ENCODE results near the gene ATP2B1.
A peak's percentile ranks its signal among the peaks of the same experiment; 100 is the strongest.

ATP2B1 gene

DNA sequence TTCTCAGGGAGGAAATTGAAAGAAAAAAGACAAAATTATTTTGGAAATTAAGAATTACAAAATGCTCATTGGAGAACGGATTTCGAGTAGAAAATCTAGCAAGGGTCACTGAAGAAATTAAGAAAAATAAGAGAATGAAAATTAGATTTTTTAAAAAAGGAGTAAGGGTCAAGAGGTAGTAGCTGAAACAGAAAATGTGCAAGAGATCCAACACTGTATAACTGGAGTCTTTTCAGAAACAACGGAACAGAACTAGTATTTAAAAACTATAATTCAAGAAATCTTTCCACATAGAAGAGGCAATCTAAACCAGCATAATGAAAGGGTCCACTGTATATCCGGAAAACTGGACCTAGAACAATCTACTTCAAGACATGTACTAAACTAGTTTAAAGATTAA, 28.2 kb downstream of the ATP2B1 start:
- peaks cover 11% of the 10 kb centered on the region for H3K9me3 ChIP-seq (ENCODE audit: severe bottlenecking)
- no peak overlapping the region for H3K4me3 ChIP-seq (ENCODE audit: severe bottlenecking)
- ATAC-seq (ENCODE audit: low read depth): no peak
- TF ChIP-seq, protein P1, sequence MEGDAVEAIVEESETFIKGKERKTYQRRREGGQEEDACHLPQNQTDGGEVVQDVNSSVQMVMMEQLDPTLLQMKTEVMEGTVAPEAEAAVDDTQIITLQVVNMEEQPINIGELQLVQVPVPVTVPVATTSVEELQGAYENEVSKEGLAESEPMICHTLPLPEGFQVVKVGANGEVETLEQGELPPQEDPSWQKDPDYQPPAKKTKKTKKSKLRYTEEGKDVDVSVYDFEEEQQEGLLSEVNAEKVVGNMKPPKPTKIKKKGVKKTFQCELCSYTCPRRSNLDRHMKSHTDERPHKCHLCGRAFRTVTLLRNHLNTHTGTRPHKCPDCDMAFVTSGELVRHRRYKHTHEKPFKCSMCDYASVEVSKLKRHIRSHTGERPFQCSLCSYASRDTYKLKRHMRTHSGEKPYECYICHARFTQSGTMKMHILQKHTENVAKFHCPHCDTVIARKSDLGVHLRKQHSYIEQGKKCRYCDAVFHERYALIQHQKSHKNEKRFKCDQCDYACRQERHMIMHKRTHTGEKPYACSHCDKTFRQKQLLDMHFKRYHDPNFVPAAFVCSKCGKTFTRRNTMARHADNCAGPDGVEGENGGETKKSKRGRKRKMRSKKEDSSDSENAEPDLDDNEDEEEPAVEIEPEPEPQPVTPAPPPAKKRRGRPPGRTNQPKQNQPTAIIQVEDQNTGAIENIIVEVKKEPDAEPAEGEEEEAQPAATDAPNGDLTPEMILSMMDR (IDR thresholded peaks at IDR 0.05; ENCODE audit: poor library complexity, severe bottlenecking): no peak
- no peaks in the 10 kb centered on the region for H3K27me3 ChIP-seq (ENCODE audit: insufficient read depth, poor library complexity, severe bottlenecking)
- H3K27ac ChIP-seq (ENCODE audit: poor library complexity, severe bottlenecking): no peak overlapping the region
- DNase-seq (ENCODE audit: low spot score): no peak
- no peaks in the 10 kb centered on the region for H3K36me3 ChIP-seq (ENCODE audit: low read depth)
- no peaks in the 10 kb centered on the region for H3K4me1 ChIP-seq (ENCODE audit: insufficient read depth, poor library complexity, severe bottlenecking)

DNA sequence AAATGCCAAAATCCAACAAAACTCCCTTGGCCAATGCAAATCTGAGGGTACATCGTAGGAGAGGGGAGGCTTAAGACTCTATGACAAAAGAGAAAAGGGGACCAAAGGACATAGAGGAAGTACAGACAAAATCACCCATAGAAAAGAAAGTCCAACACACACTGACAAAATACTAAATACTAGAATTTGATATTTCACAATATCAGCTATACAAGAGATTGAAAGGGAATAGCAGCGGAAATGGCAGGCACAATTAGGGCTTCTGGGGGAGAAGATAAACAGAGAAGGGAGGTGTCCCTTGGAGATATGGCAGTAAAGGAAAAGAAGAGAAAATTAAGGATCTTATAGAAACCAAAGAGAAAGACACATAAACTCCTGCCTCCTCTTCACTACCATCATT, 29.0 kb downstream of the ATP2B1 start:
- Histone ChIP-seq H3K4me1 (ENCODE audit: insufficient read depth, poor library complexity, severe bottlenecking) (no peaks in the 10 kb centered on the region), H3K4me3 (ENCODE audit: severe bottlenecking) (no peak overlapping the region), H3K9me3 (ENCODE audit: severe bottlenecking) (peaks cover 11% of the 10 kb centered on the region), H3K36me3 (ENCODE audit: low read depth) (no peaks in the 10 kb centered on the region), H3K27me3 (ENCODE audit: insufficient read depth, poor library complexity, severe bottlenecking) (no peaks in the 10 kb centered on the region), H3K27ac (ENCODE audit: poor library complexity, severe bottlenecking) (no peak overlapping the region)
- no peak for DNase-seq (ENCODE audit: low spot score)
- TF ChIP-seq, protein P1 (IDR thresholded peaks at IDR 0.05; ENCODE audit: poor library complexity, severe bottlenecking): no peak
- no peak for ATAC-seq (ENCODE audit: low read depth)

DNA sequence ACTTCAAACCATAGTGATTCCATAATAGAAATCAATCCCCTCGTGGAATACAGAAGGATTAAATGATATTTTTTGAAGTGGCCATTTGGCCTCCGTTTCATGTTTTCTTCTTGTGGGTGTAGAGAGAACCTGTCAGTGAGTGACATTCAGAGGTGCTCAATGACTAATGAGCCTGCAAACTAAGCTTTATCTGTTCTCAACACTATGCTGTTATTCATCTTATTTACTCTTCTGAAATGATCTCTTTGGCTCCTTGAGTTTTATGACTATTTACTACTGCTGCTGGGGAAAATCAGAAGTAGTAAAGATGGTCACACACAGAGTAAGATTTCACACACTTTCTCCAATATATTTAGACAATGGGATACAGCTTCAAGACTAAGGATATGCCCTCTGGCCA, 30.4 kb downstream of the ATP2B1 start:
- Histone ChIP-seq H3K4me1 (ENCODE audit: insufficient read depth, poor library complexity, severe bottlenecking) (no peaks in the 10 kb centered on the region), H3K36me3 (ENCODE audit: low read depth) (no peaks in the 10 kb centered on the region), H3K4me3 (ENCODE audit: severe bottlenecking) (no peak overlapping the region), H3K27ac (ENCODE audit: poor library complexity, severe bottlenecking) (no peak overlapping the region), H3K27me3 (ENCODE audit: insufficient read depth, poor library complexity, severe bottlenecking) (no peaks in the 10 kb centered on the region), H3K9me3 (ENCODE audit: severe bottlenecking) (peaks cover 8% of the 10 kb centered on the region)
- TF ChIP-seq, protein P1 (IDR thresholded peaks at IDR 0.05; ENCODE audit: poor library complexity, severe bottlenecking): no peak
- ATAC-seq (ENCODE audit: low read depth) (peak; percentile 25; the same call in 1 of the 3 replicates), DNase-seq (ENCODE audit: low spot score) (no peak)

DNA sequence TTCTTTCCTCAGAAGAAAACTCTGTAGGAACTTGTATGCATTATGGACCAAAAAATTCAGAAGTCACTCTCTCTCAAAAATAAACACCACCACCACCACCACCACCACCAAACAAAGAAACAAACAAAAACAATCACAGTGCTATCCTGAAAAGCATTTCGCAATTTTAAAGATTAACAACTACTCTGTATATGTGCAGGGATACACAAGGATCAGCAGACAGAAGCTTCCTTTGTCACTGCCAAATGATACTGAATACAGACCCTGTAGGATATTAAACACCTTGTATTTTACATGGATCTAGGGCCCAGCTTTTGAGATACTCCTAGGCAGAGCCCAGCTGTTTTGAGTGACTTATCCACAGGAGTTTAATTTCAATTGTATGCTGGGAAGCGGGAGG, 31.7 kb downstream of the ATP2B1 start:
- Histone ChIP-seq H3K4me3 (ENCODE audit: severe bottlenecking) (no peak overlapping the region), H3K4me1 (ENCODE audit: insufficient read depth, poor library complexity, severe bottlenecking) (no peaks in the 10 kb centered on the region), H3K27ac (ENCODE audit: poor library complexity, severe bottlenecking) (no peak overlapping the region), H3K36me3 (ENCODE audit: low read depth) (no peaks in the 10 kb centered on the region), H3K9me3 (ENCODE audit: severe bottlenecking) (peaks cover 5% of the 10 kb centered on the region), H3K27me3 (ENCODE audit: insufficient read depth, poor library complexity, severe bottlenecking) (no peaks in the 10 kb centered on the region)
- DNase-seq (ENCODE audit: low spot score) (no peak), ATAC-seq (ENCODE audit: low read depth) (no peak)
- TF ChIP-seq, protein P1 (IDR thresholded peaks at IDR 0.05; ENCODE audit: poor library complexity, severe bottlenecking): no peak

DNA sequence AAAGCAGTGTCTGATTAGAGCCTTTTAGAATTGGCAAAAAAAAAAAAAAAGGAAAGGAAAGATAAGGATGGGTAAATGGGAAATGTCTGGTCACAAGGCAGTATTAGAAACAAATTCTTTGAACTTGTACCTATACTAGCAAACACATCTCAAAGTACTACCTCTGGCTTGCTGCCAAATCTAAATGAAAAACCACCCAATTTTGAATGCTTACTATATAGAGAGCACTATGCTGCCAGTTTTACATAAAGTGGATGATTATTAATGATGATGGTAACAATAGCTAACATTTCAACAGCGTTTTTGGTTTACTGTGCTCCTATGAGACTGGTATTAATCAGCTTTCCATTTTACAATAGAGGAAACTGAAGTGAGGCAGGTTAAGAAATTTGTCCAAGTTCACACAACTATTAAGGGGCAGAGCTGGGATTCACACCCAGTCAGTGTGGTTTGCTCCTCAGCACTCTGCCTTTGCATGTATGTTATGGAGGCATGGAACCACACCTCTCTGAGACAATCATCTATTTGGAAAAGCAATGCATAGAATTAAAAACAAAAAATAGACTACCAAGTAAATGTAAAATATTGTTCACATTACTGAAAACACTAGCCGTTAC, 34.2 kb downstream of the ATP2B1 start:
- no peaks in the 10 kb centered on the region for H3K27me3 ChIP-seq (ENCODE audit: insufficient read depth, poor library complexity, severe bottlenecking)
- H3K27ac ChIP-seq (ENCODE audit: poor library complexity, severe bottlenecking): no peak overlapping the region
- no peaks in the 10 kb centered on the region for H3K4me1 ChIP-seq (ENCODE audit: insufficient read depth, poor library complexity, severe bottlenecking)
- H3K36me3 ChIP-seq (ENCODE audit: low read depth): no peaks in the 10 kb centered on the region
- H3K9me3 ChIP-seq (ENCODE audit: severe bottlenecking): no peaks in the 10 kb centered on the region
- ATAC-seq (ENCODE audit: low read depth): no peak
- TF ChIP-seq, protein P1 (IDR thresholded peaks at IDR 0.05; ENCODE audit: poor library complexity, severe bottlenecking): no peak
- no peak overlapping the region for H3K4me3 ChIP-seq (ENCODE audit: severe bottlenecking)
- DNase-seq (ENCODE audit: low spot score): no peak

Measured in RWPE2 (cell line).